Stimulated activated CD4-positive, alpha-beta T cell treated with anti-CD3 and anti-CD28 coated beads, Interleukin-1b, Interleukin-23, amount 100 ng/mL, for 48 hours (primary cell): Measurements from ENCODE around the gene ANKRD35.
A peak's percentile ranks its signal among the peaks of the same experiment; 100 is the strongest.

ENCODE experiments used
- DNase-seq: peaks from one replicate; pipeline ENCODE4 v3.0.0-alpha.2; 2020

Gene ANKRD35

DNA sequence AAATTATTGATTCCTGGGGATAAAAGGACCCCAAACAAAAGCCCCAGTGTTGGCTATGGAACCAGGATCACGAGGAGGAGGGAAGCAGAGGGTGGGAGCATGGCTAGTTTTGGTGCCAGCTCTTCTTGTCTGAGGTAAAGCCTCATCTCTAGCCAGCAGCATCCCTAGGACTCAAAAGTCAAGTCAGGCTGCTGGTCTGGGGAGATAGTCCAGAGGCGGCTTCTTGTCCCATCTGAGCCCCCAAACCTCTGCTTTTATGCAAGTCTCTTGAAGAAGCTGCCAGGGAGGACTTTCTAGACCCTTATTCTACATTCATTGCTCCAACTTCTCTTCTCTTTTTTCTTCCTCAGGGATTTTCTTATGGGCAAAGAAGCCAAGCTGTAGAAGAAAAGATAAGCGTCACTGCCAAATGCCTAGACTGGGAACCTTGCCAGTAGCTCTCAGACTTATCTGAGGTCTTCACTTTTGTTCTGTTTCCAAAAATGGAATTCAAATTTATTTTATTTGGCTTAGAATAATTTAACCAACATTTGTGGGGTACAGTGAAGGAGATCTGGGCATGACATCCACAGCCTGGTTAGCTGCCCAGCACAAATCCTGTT lies 6.9 kb upstream of the ANKRD35 start:
- DNase-seq, result no peak

DNA sequence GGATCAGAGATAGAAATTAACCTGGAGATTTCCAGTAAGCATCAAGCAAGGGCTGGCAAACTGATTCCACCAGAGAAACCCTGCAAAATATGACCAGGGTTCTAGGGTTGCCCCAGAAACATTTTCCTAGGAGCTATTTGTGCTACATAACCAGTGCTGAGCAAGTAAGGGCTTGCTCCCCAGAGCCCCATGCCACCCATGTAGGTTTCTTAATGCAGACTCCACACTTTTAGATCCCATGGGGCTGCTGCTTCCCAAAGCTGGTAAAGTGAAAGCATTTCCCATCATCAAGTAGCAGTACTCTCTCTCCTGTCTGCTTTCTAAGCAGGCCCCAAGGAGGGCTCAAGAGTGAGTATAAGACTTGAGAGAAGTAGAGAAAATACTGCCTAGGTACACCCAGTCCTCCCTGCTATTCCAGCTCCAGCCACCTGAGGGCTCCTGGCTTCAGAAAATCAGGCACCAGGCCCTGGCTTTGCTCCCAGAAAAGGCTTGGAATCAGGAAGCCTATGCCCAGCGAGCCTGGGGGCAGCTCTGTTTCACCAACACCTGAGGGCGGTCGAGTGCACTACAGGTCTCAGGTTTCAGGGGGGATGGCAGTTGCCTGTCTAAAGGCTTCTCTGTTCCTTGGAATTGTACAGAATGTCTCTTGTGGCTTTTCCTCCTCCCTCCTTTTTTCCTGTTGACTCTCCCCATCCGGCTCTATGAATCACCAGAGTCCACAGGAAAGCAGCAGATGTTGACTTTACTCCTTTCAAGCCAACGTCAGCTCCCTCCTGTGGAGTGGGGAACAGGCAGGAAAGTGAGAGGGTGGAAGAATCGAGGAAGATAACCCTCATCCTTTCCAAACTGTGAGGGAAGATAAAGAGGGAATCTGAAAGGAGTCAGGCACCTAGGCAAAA lies 6.2 kb upstream of the ANKRD35 start:
- DNase-seq, result peak; percentile 45

DNA sequence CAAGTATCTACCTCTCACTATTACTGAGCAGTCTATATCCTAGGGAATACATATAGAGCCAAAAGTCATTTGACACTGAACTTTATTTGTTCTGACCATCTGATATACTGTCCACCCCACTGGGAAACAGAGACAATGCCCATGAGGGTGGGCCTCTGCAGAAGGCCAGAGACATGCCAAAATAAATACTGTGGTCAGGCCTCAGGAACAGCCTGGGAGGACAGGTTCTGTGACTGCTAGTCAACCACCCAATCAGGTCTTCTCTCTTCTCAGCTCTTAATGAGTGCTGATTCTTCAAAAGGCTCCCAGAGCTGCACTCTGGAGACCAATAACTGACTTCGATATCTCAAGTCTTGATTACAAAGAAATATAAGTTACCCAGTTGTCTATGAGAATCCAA lies 5.5 kb upstream of the ANKRD35 start:
- DNase-seq, result no peak

DNA sequence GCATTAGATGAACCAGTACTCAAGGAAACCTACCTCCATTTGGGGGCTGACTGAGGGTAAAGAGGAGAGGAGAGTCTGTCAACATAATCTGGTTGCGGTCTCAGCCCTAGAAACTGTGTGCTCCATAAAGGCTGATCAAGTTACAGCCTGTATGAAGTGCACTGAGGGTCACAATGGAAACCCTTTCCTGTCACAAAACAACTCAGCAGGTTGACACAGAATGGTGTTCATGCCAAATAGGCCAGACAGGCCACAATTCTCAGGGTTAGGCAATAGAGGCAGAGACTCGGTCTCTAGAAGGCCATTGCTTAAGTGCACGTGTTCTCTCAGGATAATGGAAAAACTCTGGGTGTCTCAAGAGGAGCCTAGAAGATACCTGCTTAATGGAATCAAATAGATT lies 4.1 kb upstream of the ANKRD35 start:
- DNase-seq, result no peak

DNA sequence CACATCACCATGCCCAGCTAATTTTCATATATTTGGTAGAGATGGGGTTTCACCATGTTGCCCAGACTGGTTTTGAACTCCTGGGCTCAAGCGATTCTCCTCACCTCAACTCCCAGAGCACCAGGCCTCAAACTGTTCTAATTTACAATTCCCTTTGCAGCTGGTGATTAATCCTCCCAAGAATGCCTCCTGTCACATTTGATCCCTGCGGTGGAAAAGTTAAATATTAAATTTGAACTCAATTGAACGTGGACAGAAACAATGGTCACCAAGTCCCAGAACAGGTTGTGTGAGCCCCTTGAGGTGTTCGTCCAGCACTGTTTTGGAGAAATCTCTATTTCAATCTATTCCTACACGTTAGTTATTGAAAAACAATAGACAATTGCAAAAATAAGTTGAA lies 2.0 kb upstream of the ANKRD35 start:
- no peak for DNase-seq

DNA sequence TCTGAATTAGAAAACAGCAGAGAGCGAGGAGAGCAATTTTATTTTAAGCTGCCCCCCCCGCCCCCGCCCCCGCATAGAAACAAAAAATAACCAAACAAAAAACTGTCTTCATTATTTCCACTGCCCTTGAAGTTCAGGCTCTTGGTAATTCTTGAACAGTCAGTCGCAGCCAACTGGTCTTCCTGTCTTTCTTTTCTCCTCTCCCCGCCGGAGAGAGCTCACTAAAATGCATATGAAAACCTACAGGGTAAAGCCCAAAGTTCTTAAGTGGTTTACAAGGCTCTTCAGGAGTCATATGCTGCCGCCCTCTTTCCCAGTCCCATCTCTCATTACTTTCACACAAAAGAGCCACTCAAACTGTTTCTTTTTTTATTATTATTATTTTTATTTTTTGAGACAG lies 1.1 kb upstream of the ANKRD35 start:
- no peak for DNase-seq

DNA sequence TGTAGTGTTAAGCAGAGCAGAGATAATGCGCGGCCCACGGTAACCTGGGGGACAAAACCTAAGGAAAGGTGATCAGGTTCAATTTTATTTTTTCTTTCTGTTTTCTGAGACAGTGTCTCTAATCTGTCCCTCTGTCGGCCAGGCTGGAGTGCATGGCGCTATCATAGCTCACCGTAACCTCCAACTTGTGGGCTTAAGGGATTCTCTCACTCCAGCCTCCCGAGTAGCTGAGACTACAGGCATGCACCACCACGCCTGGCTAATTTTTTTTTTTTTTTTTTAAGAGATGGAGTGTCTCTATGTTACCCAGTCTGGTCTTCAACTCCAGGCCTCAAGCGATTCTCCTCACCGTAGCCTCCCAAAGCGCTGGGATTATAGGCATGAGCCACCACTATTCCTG lies 724 bp upstream of the ANKRD35 start:
- DNase-seq, result no peak

DNA sequence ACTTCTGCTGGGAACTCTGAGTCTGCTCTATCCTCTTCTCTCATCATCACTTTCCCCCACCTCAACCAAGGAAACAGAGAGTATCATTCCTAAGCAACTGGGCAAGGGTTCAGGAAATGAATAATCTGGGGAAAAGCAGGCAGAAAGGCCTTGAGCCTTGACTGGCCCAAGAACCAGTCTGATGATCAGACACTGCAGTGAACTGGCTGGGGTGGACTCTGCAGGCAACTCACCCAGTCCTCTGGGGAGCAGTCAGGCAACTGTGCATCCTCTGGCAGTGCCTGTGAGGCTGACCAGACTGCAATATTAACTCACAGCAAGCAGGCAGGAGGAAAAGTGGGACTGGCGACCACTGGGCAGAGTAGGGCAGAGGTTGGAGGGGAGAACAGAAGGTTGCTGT lies 991 bp downstream of the ANKRD35 start:
- DNase-seq, result no peak

DNA sequence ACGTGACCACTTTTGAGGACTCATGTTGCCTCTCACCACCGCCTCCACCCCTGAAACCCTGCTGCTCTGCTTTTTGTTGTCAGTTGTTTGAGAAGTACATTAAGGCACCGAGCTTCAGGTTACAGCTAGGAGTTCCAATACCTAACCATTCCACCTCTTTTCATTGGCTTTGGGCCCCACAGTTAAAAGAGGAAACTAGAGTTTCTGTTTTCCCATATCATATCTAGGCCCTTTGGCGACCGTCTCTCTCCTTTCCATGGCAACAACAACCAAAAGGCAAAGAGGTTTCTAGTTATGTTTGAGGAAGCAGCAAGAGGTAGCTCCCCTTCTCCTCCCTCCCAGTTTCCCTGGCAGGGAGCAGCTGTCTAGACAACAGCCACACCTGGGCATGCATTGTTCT lies 5.9 kb downstream of the ANKRD35 start:
- DNase-seq, result no peak

DNA sequence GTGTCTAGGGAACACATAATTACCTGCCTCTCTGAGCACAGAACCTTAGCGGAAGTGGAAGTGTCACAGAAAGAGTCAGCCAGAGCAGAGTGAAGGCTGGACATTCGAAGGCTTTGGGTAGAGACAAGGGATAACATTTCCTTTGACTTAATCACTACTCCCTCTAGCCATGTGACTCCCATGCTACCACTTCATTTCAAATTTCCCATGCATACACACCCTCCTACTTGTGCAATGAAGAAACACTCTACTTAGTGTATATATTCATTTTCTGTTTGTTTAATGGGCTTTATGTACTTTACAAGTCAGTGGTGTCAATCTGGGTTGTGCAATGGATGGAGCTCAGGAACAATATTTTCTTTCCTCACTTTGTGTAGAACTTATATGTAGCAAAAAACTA lies 6.9 kb downstream of the ANKRD35 start:
- DNase-seq, result no peak

DNA sequence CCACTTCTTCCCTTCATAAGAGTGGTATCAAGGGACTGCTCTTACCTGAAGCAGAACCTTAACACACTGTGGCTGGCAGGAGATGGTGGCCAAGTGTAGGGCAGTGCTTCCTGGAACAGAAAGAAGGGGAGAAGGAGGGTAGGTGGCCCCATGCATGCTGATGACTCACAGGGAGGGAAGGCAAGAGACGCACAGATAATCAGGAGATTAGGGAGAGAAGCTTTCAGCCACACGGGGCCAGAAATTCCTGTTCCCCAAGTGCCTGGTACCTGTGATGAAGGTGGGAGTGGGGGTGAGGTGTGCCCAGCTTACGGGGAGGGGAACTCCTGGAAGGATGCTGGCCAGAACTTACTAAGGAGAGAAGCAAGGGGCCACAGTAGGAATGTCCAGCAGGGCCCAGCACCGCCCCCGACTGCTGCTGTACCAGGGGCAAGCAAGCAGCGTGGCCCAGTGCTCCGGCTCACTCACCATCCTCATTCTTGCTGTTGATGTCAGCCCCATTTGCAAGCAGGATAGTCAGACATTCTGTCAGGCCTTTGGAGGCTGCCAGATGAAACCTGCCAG lies 7.7 kb downstream of the ANKRD35 start:
- DNase-seq, result no peak

DNA sequence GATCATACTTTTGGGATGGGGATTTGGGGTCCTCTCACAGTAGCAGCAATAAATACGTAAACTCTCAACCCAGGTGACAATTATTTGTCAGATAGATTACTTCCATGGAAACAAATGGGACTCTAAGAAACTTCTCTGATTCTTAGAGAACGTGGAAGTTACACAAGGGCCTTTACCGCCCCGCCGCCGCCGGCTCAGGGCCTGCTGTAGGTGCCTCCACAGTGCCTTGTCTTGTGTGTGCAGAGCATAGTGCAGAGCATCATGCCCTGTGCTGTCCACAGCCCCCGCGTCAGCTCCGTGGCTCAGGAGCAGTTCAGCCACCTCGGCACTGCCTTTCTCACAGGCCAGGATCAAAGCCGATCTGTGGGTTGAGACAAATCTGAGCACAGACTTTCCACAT lies 11.0 kb downstream of the ANKRD35 start:
- DNase-seq, result no peak

DNA sequence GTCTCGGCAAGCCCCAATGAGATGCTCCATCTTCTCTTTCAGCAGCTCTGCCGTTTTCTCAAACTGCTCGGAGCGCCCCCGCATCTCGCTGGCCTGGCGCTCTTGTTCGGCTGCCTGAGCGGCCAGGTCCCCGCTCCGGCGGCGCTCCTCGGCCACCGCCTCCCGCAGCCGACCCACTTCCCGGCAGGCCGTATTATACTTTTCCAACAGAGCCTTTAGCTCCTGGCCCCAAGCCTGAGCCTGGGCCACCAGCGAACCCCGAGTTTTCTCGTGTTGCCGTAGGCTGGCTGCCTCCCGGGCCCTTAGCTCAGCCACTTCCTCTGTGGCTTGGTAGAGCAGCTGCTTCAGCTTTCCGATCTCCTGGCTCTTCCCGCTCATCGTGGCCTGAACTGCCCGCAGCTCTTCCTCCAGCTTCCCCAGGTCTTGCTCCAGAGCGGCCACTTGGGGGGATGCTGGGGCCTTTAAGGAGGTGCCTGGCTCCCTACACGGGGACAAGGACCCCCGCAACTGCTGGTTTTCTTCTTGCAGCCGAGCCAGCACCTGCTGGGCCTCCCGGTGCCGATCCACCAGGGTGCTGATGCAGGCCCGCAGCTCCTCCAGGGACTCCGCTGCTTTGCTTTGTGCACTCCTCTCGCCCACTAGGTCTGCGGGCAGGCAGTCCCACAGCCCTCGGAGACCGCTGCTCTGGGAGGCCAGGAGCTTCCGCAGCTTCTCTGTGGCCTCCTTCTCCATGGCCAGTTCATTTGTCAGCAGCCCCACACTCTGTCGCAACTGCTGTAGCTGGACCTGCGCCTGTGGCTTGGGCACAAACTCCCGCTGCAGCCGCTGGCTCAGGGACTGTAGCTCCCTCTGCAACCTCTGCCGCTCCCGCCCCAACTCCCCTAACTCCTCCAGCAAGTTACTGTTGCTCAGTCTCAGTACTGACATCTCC lies 13.4 kb downstream of the ANKRD35 start:
- peak; percentile 10 for DNase-seq

DNA sequence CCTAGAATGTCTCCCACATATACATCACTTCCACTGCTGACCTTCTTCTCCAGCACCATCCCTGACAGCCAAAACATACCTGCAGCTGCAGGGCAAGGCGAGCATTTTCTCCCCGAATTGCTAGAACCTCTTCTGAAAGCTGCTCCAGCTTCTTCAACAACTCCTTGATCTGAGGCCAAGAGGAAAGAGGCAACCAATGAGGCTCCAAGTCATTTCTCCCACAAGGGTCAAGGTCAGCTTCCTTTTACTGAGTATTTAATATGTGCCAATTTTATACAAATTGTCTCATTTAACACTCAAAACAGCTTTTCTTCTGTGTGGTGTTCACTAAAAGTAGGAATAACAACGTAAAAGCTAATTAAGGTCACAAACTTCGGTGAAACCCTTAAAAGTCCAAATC lies 17.4 kb downstream of the ANKRD35 start:
- no peak for DNase-seq

DNA sequence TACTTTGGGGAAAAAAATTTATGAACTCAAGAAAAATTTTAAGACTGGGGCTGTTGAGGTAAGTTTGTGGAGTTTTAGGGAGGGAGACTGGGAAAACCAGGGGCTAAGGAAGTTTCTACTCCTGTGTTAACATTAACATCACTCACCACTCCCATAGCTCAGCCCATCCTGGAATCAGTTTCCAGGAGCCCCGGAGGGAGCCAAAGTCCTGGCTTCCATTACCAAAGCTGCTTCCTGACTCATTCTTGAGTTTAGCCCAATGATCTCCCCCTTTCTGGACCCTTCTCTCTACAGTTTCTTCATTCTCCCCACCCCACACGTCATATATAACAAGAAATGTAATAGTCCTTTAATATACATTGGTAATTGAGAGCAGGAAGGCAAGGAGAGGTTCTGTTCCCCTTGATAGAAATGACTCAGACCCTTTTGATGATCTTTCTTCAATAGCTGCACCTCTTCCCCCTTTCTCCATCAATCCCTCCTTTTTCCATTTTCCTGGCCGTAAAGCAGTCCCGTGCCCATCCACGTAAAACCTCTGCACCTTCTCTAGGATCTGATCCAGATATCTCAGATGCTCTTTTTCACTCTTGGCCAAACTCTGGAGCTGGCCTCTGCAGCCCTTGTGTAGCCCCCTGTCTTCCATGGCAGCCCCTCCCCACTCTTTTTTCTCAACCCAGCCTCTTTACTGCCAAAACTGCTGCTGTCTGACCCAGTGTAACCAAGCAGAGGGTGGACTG lies 22.2 kb downstream of the ANKRD35 start:
- no peak for DNase-seq

DNA sequence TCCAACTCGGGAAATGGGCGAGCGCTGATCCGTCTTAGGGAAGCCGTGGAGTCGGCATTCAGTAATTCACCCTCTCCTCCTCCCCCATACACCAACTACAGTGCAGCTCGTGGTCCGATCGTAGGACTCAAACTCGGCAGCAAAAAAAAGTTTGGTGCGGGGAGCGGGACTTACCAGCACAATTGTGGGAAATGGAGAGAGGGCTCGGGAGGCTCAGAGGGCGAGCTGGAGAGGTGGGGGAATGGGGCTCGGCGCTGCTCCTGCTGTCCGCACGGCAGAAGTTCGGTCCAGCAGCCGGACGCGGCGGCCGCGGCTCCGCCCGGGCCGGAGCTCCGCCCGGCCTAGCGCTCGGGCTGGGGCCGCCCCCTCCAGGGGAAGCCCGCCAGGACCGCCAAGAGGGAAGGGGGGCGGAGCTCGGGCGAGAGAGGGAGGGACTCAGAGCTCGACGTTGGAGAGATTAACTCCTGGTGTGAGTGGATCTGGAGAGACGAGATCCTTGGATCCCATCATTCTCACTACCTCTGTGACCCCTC lies 26.1 kb downstream of the ANKRD35 start:
- peak; percentile 71 for DNase-seq

DNA sequence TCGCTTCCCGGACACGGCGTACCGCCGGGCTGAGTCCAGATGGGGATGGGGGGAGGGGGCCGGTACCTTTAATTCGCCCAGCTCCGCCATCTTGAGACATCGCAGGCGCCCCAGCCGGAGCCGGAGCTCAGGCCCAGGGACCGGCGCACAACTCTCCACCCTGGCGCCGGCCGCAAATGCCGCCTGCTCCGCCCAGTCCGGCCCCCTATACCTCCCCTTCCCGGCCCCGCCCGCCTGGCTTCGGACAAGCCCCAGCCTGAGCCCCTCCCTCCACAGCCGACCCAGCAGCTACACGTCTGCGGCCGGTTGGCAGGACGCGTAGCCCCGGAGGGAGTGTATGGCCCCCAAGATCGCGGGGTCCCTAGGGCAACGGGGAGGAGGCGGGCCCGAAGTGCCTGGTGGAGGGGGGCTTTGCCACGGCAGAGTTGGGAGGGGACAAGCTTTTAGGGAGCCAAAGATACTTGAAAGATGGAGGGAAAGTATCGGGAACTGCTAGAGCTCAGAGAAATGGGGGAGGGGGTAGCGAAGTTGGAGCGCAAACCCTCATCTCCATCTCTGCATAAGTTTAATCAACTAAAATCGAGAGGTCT lies 26.7 kb downstream of the ANKRD35 start, which contains the start of gene PIAS3:
TSS of gene PIAS3 (minus strand) at position 181 of the 590 bp plus-strand sequence. CDS start at position 90, 91 bp downstream.
- peak; percentile 87 for DNase-seq

DNA sequence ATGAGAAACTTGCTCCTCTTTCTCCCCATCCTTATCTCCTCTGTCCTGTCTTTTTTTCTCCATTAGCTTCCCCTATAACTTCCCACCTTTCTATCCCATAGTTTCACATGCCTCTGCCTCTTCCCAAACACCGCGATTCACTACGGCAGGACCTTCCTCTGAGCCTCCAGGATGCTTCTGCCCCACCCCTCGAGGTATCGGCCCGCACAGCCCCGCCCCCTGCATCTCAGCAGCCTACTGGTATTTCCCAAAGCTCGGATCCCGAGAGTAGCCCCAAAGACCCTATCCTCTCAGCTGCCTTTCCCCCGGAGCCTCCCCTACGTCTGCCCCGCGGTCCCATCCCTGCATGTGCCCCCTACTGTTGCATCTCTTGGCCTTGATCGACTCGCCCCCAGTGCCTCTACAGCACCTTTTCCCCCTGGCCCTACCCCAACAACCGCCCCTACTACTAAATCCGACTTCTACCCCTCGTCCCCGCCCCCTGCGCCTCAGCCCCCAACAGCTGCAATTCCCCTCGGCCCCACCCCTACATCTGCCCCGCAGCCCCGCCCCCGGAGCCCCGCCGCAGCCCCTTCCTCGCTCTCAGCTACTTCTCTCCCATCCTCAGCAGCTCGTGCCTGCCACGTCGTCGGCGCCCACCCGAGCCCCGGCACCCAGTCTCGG lies 27.3 kb downstream of the ANKRD35 start:
- DNase-seq, result peak; percentile 30

DNA sequence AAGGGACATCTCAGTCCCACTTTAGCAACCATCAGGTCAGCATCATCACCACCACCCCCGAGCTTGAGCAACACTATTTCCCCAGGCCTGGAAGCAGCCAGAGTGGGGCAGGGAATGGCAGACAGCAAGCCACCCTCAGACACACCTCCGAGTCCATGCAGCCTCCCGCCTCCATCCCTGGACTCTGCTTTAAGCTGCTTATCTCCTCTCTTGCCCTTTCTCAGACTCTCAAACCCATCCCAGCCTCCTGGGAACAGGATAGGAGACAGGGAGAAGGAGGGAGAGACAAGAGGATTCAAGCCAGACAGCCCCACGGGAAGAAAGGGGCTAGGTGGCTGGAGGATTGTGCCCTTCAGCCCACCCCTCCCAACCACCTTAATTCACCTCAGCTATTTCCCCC lies 28.5 kb downstream of the ANKRD35 start:
- DNase-seq, result no peak

DNA sequence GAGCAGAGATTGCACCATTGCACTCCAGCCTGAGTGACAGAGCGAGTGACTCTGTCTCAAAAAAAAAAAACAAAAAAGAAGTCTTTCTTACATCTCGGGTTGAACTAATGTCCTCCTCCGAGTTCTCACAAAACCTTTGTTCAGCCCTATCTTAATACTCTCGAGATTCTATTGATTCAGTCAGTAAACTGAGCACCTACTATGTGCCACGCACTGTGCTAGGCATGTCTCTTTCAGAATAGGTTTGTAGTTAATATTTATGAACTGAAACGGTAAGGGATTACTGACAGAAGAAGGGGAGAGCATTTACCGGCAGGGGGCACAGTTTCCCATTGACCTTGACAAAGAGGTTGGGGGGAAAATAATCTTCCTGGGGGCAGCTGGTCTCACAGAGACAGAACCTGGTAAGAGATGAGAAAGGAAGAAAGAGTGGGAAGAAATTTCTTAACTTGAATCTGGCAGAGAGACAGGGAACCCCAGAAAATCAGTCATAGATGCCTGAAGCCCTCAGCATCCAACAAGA lies 30.2 kb downstream of the ANKRD35 start:
- no peak for DNase-seq
